ENCODE data around the gene DNAJC21. TPM values are rescaled to one million over a fixed set of nuclear protein-coding genes. Genes with fewer than 3 reads are reported as not detected.
A peak's percentile ranks its signal among the peaks of the same experiment; 100 is the strongest.

DNAJC21 gene
- total RNA-seq, 1 donor from 2014 or later: 36.8 TPM

DNA sequence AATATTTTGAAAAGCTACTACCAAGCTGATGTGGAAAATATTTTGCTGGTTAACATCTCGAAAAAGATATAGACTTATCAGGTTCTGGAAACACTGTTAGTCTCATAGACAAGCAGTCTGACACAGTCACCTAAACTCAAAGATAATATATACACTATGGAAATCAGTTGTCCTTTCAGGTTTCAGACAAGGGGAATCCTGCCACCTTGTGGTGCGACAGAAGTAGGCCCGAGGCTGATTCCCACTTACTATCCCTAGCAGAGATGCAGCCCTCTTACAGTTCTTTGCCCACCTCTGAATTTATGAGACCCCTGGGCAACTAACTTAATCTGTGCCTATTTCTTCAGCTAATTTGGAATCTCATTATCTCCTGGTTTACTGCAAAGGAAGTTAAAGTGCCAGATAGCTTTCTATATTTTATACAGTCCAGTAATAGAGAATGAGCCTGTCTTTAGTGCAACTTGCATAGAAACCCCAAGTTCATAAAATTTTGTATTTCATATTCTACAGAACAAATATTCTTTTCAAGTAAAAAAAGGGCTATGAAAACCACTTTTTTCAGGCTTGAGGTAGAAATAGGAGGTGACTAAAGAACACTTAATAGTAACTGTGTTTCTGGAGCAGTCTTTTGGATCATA lies 31.0 kb upstream of the DNAJC21 start:
- H3K9me3 Mint-ChIP-seq (ENCODE audit: unreplicated experiment): no peaks in the 10 kb centered on the region
- TF ChIP-seq, protein P1, sequence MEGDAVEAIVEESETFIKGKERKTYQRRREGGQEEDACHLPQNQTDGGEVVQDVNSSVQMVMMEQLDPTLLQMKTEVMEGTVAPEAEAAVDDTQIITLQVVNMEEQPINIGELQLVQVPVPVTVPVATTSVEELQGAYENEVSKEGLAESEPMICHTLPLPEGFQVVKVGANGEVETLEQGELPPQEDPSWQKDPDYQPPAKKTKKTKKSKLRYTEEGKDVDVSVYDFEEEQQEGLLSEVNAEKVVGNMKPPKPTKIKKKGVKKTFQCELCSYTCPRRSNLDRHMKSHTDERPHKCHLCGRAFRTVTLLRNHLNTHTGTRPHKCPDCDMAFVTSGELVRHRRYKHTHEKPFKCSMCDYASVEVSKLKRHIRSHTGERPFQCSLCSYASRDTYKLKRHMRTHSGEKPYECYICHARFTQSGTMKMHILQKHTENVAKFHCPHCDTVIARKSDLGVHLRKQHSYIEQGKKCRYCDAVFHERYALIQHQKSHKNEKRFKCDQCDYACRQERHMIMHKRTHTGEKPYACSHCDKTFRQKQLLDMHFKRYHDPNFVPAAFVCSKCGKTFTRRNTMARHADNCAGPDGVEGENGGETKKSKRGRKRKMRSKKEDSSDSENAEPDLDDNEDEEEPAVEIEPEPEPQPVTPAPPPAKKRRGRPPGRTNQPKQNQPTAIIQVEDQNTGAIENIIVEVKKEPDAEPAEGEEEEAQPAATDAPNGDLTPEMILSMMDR (IDR thresholded peaks at IDR 0.05; ENCODE audit: unreplicated experiment): peak; percentile 72

DNA sequence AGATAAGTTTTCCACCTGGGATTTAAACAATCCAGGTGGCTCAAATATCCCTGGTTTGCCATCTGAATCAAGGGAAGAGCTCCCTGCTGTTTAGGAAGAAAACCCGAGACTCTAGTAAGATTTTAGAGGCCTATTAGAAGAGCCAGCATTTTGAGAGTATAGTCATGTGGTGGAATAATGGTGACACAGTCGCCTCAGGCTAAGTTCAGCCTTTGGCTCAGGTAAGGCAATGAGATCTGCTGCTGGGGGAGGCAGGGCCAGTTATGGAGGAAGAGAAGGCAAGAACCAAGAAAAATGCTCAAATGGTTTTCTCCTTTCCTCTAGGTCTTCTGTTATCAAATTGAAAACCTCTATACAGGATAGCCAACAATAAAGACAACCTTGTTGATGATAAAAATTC lies 30.3 kb upstream of the DNAJC21 start:
- Mint-ChIP-seq H3K4me3 (ENCODE audit: unreplicated experiment) (no peak overlapping the region), H3K27ac (ENCODE audit: unreplicated experiment) (no peak overlapping the region), H3K9me3 (ENCODE audit: unreplicated experiment) (no peaks in the 10 kb centered on the region), H3K4me1 (ENCODE audit: unreplicated experiment) (no peaks in the 10 kb centered on the region), H3K27me3 (ENCODE audit: unreplicated experiment) (no peaks in the 10 kb centered on the region), H3K36me3 (ENCODE audit: low read depth, unreplicated experiment) (no peaks in the 10 kb centered on the region)
- DNase-seq (ENCODE audit: low spot score): no peak
- TF ChIP-seq, protein P1 (IDR thresholded peaks at IDR 0.05; ENCODE audit: unreplicated experiment): no peak

More for the DNA sequence above, 31.0 kb upstream of the DNAJC21 start:
- H3K27ac Mint-ChIP-seq (ENCODE audit: unreplicated experiment): no peak overlapping the region
- no peaks in the 10 kb centered on the region for H3K36me3 Mint-ChIP-seq (ENCODE audit: low read depth, unreplicated experiment)
- no peaks in the 10 kb centered on the region for H3K4me1 Mint-ChIP-seq (ENCODE audit: unreplicated experiment)
- no peak overlapping the region for H3K4me3 Mint-ChIP-seq (ENCODE audit: unreplicated experiment)
- peak; percentile 69 for DNase-seq (ENCODE audit: low spot score)
- H3K27me3 Mint-ChIP-seq (ENCODE audit: unreplicated experiment): no peaks in the 10 kb centered on the region

DNA sequence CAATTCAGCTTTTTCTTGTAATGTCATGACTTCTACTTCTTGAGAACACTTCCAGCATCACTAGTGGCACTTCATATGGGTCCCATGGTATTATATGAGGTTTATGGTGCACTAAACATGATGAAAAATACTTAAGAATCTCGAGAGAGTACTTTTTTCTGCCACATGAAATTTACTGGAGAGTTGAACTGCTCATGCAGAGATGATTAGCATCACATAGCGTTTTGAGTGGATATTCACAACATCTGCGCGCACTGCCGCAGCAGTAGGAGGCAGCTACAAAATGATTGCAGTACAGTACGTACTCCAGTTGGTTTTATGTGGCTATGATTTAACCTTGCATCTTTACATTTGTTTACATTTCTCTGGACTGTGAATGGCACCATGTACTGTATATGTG lies 28.7 kb upstream of the DNAJC21 start:
- no peaks in the 10 kb centered on the region for H3K27me3 Mint-ChIP-seq (ENCODE audit: unreplicated experiment)
- no peak overlapping the region for H3K27ac Mint-ChIP-seq (ENCODE audit: unreplicated experiment)
- TF ChIP-seq, protein P1 (IDR thresholded peaks at IDR 0.05; ENCODE audit: unreplicated experiment): no peak
- no peak for DNase-seq (ENCODE audit: low spot score)
- no peaks in the 10 kb centered on the region for H3K4me1 Mint-ChIP-seq (ENCODE audit: unreplicated experiment)
- no peaks in the 10 kb centered on the region for H3K9me3 Mint-ChIP-seq (ENCODE audit: unreplicated experiment)
- H3K36me3 Mint-ChIP-seq (ENCODE audit: low read depth, unreplicated experiment): no peaks in the 10 kb centered on the region
- no peak overlapping the region for H3K4me3 Mint-ChIP-seq (ENCODE audit: unreplicated experiment)

DNA sequence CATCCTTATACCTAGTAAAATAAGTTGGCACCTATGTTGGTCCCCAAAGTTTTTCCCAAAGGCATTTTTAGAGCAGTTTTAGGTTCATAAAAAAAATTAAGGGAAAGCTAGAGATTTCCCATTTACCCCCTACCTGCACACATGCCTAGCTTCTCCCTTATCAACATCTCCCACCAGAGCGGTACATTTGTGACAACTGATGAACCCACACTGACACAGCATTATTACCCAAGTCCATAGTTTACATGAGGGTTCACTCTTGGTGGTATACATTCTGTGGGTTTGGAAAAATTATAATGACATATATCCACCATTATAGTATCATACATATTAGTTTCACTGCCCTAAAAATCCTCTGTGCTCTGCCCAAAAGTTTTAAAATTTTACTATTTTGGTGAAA lies 26.1 kb upstream of the DNAJC21 start:
- no peak overlapping the region for H3K27ac Mint-ChIP-seq (ENCODE audit: unreplicated experiment)

DNA sequence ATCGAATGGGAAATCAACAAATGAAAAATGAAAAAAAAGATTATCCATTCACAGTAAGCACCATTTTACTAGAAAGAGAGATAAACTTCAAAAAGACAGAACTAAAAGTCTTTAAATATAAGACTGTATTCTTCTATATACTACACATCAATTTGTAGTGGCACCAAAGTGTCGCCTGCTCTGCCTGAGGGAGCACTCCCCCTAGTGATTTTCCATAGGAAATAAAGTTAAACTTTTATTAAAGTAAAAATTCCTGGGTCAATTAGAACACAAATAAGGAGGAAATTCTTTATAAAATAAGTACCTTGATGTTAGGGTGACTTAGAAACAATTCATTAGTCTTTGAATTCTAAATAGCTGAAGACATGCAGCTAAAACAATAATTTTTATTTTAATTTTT lies 23.8 kb upstream of the DNAJC21 start:
- Mint-ChIP-seq H3K4me3 (ENCODE audit: unreplicated experiment) (no peak overlapping the region), H3K4me1 (ENCODE audit: unreplicated experiment) (no peaks in the 10 kb centered on the region), H3K9me3 (ENCODE audit: unreplicated experiment) (no peaks in the 10 kb centered on the region), H3K36me3 (ENCODE audit: low read depth, unreplicated experiment) (peaks cover 3% of the 10 kb centered on the region), H3K27me3 (ENCODE audit: unreplicated experiment) (no peaks in the 10 kb centered on the region), H3K27ac (ENCODE audit: unreplicated experiment) (no peak overlapping the region)
- DNase-seq (ENCODE audit: low spot score): no peak
- TF ChIP-seq, protein P1 (IDR thresholded peaks at IDR 0.05; ENCODE audit: unreplicated experiment): no peak

More for the DNA sequence above, 26.1 kb upstream of the DNAJC21 start:
- no peaks in the 10 kb centered on the region for H3K4me1 Mint-ChIP-seq (ENCODE audit: unreplicated experiment)
- H3K4me3 Mint-ChIP-seq (ENCODE audit: unreplicated experiment): no peak overlapping the region
- TF ChIP-seq, protein P1 (IDR thresholded peaks at IDR 0.05; ENCODE audit: unreplicated experiment): no peak
- no peaks in the 10 kb centered on the region for H3K36me3 Mint-ChIP-seq (ENCODE audit: low read depth, unreplicated experiment)
- no peak for DNase-seq (ENCODE audit: low spot score)
- H3K27me3 Mint-ChIP-seq (ENCODE audit: unreplicated experiment): no peaks in the 10 kb centered on the region
- no peaks in the 10 kb centered on the region for H3K9me3 Mint-ChIP-seq (ENCODE audit: unreplicated experiment)
